Measurements from ENCODE around the gene BICD1. TPM values are rescaled to one million over a fixed set of nuclear protein-coding genes. Genes with fewer than 3 reads are reported as not detected.

Gene BICD1
- total and polyA plus RNA-seq, 2 of the 13 experiments (the other 11 are each of a cell fraction or from before 2014, with no cell fraction given): 4.5 to 5.2 TPM

- ChIA-PET POLR2A (no interaction called here), CTCF (ENCODE audit: low intra/inter-chr PET ratio, low total read pairs) (no interaction called here)
- H3K79me2 ChIP-seq (ENCODE audit: insufficient read depth, low read length): no peaks in the 10 kb centered on the region
- H3K4me1 ChIP-seq (ENCODE audit: insufficient read depth, low read length): no peaks in the 10 kb centered on the region
- H2AFZ ChIP-seq (ENCODE audit: low read length): no peak overlapping the region
- 88% methylated on average over 4 of the region's 4 CpGs for WGBS (ENCODE audit: low lambda C conversion rate)
- H3K9me3 ChIP-seq (ENCODE audit: low read length): no peaks in the 10 kb centered on the region
- no peaks in the 10 kb centered on the region for H3K27me3 ChIP-seq (ENCODE audit: control insufficient read depth in 1 of 2, insufficient read depth in 2 of 2, low read length in 2 of 2)
- H4K20me1 ChIP-seq (ENCODE audit: insufficient read depth, low read length): no peaks in the 10 kb centered on the region
- no TSS peak for BruUV-seq (replicated peaks)
- no peaks in the 10 kb centered on the region for H3K36me3 ChIP-seq (replicated peaks in 1 of 2; ENCODE audit: control insufficient read depth in 1 of 2, insufficient read depth in 2 of 2, low read length in 2 of 2)
- no peak overlapping the region for H3K9ac ChIP-seq (ENCODE audit: insufficient read depth, low read depth, low read length)
- DNase-seq (ENCODE audit: low spot score) (no peak), ATAC-seq (no peak), FAIRE-seq (no peak)
- TF ChIP-seq ZNF414 (CRISPR knock-in tag; IDR thresholded peaks at IDR 0.05) (no peak), ZBTB3 (CRISPR knock-in tag; IDR thresholded peaks at IDR 0.05; ENCODE audit: borderline replicate concordance, low read depth) (no peak), ZNF609 (CRISPR knock-in tag; IDR thresholded peaks at IDR 0.05; ENCODE audit: borderline replicate concordance) (no peak), ZNF557 (CRISPR knock-in tag; IDR thresholded peaks at IDR 0.05) (no peak)
- no peak overlapping the region for H3K4me3 ChIP-seq (replicated peaks in 1 of 3; ENCODE audit: insufficient read depth in 1 of 3, low read depth in 2 of 3, low read length in 3 of 3)
- intact Hi-C loops (cut with micrococcal nuclease; ENCODE audit: unreplicated experiment): no loop called here
- no peak overlapping the region for H3K27ac ChIP-seq (ENCODE audit: extremely low read length, insufficient read depth, low read length)
- no peak overlapping the region for H3K4me2 ChIP-seq (ENCODE audit: low read depth, low read length)
- in situ Hi-C loops (cut with HindIII; ENCODE audit: extremely low pct_ligation_motif_present, low pct_unique_long_range_greater_than_20kb): no loop called here
Measured at GRCh38 chr12:32155961-32156529, 49.4 kb downstream of the BICD1 start.

Data from HepG2 (cell line).